Measurements from ENCODE around the gene PPP2R1B.
"Not testable (repeated sequence)": the region's sequence is repeated elsewhere in the genome, so short reads cannot be mapped to it uniquely, and the experiment has no call there.

The PPP2R1B gene

DNA sequence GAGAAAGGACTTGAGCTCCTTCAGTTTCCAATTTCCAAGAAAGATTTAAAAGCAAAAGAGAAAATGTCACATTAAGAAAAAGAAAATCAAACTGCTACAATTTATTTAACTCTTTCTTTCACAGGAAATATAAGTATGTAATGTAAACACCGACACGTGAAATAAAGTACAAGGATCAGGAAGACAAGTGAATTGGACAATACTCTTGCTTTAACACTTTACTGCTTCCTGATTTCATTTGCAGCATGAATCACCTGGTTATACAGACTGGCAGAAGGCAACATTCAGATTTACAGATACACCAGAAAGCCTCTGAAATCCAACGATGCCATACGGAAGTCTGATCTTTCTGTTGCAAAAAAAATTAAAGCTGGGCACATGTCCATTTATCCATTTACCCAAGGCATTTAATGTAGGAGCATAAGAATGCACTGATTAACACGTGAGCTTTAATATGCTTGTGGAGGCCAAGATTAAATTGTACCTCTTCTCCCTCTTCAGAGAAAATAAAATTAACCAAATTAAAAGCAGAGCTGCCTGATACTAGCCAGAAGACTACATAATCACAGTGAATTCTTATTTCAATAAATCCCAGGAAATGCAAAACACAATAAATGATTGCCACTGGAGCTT is 16.0 kb upstream of the PPP2R1B start:
- DNase-seq (ENCODE audit: low read depth), result no peak

DNA sequence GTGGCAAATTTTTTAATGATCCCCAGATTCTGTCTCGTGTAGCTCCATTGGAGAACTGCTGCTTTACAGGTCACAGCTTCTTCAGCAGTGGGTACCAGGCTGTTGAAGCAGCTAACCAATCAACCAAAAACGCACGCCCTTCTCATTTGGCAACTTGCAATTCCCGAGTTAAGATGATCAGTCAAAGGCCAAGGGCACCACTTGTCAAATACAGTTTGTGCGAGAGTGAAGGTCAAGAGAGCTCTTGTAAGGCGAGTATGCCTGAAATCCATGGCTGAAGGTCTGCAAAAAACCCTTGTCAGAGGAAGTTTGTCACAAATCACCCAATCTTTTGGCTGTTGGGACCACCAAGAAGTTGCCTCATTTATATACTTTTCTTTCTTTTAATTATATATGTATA is 12.9 kb upstream of the PPP2R1B start:
- DNase-seq (ENCODE audit: low read depth), result no peak

DNA sequence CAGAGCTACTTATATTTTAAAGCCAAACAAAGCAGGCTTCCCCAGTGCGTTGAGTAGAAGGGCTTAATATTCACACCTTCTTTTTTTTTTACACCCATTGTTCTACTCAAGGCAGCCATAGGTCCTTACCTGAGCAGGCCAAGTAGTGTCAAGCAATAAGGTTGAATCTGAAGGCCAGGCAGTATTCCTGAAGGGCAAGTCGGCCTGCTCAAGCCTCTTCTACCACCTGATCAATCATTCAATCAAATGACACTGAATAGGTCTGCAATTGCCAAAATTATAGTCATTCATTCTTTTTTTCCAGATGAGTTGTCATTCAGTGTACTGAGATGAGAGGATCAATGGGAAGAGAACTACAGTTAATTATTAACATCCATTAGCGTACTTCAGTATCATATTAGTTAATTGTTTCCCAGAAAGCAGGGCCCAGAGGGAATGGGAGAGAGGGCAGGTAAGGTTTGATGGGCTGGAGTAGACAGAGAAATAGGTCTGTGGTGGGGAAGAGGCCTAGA is 11.9 kb upstream of the PPP2R1B start:
- DNase-seq (ENCODE audit: low read depth), result no peak

DNA sequence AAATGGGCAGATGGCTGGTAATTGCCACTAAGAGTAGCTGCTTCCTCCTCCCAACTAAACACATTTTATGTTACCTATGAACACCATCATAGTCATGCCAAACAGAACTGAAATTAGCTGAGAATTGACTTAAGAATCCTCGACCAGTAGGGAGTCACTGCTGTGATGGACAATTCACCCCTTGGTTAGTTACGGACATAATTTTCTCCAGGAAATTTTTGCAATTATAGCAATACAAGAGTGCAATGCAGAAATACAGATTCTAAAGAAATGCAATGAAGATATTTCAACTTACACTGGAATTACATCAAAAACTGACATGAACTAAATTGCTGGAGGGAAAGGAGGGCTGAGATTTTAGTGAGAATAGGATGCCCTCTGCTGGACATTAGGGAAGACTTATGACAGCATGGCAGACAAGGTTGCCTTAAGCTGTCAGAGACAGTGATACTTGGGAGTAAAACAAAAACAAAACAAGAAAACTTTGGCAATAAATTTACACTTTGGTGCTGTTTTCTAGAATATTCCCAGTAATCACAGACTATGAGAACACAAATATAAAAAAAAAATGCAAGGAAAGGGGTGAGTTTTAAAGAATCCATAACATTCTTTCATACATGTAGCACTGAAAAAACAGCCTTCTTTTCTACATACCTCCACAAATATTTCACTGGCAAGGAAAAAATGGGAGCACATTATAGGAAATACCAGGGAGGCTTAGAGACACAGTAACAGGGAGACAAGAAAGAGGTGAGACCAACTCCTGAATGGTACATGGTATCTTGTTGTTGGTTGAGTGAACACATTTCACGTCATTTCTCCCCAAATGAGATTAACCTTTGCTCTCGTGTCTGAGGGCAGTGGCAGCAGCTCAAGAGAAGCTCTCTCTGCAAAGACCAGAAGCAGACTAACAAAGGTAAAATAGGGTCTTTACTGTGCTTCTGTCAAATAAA is 11.2 kb upstream of the PPP2R1B start:
- peak; percentile 4 for DNase-seq (ENCODE audit: low read depth)

DNA sequence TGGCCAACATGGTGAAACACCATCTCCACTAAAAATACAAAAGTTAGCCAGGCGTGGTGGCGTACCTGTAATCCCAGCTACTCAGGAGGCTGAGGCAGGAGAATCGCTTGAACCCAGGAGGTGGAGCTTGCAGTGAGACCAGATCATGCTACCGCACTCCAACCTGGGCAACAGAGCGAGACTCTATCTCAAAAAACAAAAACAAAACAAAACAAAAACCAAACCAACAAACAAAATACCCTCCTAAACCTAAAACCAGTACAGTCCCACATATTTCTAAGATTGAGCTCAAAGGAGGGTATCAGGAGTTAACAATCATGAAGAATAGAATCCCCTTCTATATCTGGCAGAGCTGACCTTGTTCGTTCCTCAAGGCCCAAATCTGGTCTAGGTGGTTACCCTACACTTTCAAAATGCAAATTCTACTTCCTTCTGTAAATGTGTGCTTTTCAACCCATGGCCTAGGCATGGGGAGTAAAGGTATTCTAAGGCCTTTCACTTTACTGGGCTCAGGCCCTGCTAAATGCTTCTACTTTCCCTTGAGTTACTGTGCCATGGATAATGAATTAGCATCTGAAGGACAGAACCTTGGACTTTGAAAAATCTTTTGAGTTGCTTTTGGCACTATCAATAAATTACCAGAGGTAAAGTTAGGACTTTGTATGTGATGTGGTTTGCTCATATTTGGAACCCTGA is 10.4 kb upstream of the PPP2R1B start:
- DNase-seq (ENCODE audit: low read depth), result no peak

DNA sequence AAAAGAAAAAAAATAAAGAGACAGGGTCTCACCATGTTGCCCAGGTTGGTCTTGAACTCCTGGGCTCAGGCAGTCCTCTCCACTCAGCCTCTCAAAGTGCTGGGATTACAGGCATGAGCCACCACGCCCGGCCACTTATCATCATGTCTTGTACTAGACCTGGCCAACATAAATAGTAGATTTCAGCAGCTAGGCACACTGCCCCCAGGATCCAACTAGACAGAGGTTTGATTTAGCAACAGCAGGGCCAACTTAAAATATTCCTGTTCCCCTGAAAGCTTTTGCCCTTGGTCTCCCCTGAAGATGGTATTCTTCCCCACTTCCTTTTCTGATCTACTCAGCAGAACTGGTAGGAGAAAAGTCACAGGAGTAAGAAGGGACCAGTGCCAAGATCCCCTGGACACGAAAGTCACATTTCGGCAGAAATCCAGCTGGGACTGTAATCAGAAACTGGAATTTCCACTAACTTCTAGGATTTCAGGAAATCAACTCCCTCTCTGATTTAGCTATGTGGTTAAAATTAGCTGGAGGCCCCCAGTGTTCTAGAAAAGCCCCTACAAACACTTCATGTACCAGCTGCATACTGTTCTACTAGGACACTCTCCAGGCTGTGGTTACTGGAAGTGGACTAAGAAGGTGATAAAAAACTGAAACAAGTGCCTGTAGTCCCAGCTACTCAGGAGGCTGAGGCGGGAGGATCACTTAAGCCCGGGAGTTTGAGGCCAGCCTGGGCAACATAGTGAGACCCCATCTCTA is 8.9 kb upstream of the PPP2R1B start:
- DNase-seq (ENCODE audit: low read depth), result no peak

DNA sequence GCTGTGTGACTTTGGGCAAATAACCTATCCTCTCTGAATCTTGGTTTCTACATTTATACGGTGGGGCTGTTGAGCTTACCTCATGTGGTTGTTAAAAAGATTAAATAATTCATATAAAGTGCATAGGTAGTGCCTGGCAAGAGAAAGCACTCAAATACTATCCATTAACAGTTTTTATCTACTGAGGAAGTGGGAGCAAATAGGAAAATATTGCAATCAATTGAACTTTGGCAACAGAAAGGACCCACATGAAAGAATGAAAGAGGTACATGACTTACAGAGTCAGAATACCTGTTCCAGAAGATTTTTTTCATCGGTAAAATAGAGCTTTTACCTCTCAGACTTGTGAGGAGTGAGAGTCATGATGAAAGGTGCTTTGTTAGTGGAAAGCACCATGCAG is 6.3 kb upstream of the PPP2R1B start:
- DNase-seq (ENCODE audit: low read depth), result no peak

DNA sequence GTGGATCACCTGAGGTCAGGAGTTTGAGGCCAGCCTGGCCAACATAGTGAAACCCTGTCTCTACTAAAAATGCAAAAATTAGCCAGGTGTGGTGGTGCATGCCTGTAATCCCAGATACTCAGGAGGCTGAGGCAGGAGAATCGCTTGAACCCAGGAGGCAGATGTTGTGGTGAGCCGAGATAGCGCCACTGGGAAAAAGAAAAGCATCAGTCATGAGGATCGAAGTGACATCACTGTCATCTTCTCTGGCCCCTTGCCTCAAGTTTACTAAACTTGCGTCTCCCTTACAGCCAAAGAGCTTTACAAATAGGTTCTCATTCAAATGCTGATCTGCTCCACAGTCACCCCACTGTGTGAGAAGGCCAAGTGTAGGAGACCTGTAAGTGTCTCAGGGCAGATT is 5.0 kb upstream of the PPP2R1B start:
- DNase-seq (ENCODE audit: low read depth), result not testable (repeated sequence)

DNA sequence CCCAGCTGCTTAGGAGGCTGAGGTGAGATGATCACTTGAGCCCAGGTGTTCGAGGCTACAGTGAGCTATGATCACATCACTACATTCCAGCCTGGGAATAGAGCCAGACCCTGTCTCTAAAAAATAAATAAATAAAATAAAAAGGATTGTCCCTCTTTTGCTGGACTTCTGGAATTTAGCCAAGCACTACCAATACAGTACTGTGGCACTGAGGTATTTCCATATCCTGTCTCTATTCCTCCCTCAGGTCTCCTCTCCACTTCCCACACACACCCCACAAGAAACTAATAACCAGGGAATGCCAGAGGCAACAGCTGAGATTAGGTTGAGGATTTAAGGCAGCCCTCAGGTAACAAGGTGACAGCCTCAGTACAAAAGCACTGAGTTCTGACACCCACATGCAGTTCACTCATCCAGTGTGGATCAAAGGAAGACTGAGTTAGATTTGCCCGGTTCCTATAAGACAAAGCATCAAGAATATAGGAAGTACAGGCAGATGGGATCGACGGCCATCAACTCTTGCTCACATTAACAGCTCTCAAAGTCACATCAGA is 4.5 kb upstream of the PPP2R1B start:
- no peak for DNase-seq (ENCODE audit: low read depth)

DNA sequence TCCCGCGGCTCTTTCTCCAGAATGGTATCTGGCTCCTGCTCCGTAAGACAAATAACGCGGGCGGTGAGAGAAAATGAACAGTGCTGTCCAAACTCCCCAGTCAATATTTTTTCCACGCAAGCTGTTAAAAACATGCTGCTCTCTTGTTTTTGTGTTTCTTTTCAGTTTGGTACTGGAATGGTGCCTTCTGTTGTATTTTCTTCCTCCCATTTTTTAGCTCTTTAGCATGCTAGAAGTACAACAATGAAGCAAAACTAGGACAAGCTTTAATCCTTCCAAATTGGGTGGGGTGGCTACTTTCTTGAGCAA is 599 bp upstream of the PPP2R1B start:
- DNase-seq (ENCODE audit: low read depth), result no peak

DNA sequence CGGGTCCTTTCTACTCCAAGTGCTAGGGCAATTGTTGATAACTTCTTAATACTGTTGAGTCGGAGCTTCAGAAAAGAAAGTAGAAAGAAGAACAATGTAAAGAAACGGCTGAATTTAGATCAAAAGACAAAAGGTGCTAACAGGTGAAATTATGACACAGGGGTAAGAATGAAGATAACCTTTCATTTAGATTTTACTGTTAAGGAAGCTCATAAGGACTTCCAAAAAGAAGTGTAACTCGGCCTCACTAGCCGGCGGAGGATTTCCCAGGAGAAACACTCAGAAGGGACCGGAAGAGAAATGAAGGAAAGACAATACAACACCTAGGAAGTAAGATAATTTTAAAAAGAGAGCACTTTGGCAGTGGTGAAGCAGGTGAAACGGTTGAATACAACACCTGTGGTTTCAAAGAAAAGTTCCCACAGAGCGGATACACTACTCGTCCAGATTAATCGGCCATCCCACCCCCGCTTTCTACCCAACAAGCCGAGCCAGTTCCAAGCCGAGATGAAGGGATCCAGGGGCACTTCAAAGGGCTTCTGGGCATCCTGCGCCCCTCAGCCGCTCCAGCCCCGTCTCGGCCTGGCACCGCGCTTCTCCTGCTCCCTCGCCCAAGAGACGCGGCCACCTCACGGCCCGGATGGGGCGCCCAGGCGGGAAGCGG is 737 bp downstream of the PPP2R1B start:
- DNase-seq (ENCODE audit: low read depth), result no peak

DNA sequence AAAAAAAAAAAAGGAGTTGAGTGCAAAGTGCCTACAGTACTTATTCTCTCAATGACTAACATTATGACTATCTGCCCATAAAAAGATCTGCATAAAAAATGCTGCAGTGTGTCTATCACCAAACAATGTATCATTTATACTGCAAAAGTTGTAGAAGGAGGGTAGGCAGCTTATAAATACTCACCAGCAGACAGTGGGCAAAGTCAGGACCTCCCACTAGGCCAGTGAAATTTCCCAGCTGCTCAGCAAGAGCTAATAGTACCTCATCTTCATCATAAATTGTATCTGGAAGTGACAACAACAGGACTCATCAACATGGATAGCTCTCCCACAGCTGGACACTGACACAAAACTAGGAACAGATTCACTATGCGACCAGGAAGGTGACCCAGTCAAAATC is 1.6 kb downstream of the PPP2R1B start:
- DNase-seq (ENCODE audit: low read depth), result no peak

DNA sequence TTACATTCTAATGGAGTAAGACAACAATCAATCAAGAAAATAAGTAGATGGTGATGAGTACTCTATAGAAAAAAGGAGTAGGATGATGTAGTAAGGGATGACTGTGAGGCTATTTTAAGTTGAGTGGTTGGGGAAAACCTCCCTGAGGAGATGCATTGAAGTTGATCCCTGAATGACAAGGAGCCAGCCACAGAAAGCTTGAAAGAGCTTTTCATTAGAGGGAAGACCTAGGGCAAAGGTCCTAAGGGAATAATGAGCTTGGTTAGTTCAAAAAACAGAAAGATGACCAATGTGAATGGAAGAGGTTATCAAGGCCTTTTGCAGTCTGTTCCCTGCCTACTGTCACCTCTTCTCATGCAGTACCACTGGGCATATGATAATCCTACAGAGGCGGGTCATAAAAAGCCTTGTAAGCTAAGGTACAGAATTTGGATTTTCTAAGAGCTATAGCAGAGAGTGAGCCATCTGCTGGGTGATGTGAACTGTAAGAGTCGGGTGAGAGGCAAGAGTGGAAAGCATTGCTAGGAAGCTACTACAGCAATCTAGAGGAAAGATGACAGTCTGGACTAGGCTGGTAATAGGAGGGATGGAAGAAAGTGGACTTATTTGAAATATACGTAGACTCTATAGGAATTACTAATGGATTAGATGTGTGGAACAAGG is 3.1 kb downstream of the PPP2R1B start:
- no peak for DNase-seq (ENCODE audit: low read depth)

DNA sequence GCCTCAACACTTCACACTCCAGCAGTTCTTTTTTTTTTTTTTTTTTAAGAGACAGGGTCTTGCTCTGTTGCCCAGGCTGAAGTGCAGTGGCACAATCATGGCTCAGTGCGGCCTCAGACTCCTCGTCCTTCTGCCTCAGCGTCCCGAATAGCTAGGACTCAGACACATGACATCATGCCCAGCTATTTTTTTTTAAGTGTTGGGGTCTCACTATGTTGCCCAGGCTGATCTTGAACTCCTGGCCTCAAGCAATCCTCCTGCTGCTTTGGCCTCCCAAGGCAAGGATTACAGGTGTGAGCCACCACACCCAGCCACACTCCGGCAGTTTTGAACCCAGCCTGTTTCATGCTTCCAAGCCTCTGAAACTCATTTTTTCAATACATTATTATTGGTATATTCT is 3.7 kb downstream of the PPP2R1B start:
- no peak for DNase-seq (ENCODE audit: low read depth)

DNA sequence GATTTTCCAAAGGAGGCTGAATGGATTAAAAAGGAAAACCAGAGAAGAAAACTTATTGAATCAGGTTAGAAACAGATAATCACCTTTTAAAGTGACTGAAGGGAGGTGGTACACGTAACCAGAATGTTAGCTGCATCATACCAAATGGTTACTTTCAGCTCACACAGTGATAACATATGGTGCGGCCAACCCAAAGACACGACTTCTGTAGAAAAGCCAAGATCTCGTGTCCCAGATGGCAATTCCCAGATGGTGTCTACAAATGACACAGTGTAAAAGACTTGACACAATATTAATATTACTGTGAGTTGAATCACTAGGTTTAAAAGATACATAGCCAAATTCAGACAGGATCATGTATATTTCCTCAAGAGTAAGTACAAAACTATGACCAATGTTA is 5.2 kb downstream of the PPP2R1B start:
- no peak for DNase-seq (ENCODE audit: low read depth)

DNA sequence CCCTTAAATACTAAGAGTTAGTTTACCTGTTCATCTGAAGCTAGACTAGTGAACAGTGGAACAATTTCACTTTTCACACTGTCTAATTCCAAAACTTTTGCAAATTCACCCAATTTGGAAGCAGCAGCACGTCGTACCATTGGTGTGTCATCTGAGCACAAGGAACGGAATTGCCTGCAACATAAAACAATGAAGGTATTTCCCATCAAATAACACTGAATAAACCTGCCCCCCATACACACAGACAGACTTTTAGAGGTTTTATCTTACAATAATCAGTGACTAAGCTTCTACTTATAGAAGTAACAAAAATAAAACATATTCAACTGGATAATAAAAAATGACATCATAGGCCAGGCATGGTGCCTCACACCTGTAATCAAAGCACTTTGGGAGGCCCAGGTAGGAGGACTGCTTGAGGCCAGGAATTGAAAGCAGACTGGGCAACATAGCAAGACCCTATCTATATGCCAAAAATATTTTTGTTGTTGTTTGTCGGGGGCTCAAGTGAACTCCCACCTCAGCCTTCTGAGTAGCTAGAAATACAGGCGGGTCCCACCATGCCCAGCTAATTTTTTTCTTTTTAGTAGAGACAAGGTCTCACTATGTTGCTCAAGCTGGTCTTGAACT is 6.3 kb downstream of the PPP2R1B start:
- DNase-seq (ENCODE audit: low read depth), result no peak

DNA sequence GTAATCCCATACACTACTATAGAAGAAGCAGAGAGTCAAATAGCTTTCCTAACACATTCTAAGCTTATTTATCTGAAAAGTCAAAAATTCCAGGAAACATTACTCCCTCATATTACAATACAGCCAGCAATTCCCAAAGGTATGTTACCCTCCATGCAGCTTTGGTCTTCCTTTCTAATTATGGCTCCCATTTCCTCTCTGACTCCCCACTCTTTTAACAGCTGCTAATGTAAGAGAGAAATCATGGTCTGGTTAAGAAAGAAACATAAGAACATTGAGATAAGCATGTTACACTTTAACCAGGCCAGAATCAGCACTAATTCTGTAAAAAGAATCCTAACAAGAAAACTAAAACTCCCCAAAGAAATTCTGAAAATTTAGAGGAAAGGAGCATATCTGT is 6.8 kb downstream of the PPP2R1B start:
- DNase-seq (ENCODE audit: low read depth), result no peak

DNA sequence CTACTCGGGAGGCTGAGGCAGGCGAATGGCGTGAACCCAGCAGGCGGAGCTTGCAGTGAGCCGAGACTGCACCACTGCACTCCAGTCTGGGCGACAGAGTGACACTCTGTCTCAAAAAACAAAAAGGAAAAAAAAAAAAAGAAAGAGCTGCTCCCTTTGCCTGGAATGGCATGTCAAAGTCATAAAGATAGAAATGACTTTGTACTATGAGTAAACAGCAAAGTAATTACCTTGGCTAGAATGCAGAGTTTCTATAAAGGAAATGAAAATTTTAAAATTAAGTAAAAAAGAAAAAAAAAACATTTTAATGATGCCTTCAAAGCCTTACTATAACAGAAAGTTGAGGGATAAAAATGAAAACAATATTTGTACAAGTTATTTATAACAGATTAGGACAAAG is 10.1 kb downstream of the PPP2R1B start:
- no peak for DNase-seq (ENCODE audit: low read depth)

DNA sequence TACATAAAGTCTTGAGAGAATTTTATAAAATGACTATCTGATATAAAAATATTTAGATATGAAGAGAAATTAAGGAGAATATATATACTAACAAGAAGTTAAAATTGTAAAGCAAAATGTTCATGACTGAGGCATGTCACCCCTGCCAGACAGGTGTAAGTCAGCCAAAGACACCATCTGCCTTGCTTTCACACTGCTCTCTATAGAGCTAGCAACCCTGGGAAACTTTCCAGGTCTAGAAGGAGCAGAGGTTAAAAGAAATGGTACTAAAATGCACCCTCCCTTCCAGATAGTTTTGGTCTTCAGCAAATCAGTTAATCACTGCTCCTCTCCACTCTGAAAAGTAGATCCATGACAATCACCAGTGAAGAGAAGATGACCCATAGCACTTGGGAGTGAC is 16.5 kb downstream of the PPP2R1B start:
- no peak for DNase-seq (ENCODE audit: low read depth)

DNA sequence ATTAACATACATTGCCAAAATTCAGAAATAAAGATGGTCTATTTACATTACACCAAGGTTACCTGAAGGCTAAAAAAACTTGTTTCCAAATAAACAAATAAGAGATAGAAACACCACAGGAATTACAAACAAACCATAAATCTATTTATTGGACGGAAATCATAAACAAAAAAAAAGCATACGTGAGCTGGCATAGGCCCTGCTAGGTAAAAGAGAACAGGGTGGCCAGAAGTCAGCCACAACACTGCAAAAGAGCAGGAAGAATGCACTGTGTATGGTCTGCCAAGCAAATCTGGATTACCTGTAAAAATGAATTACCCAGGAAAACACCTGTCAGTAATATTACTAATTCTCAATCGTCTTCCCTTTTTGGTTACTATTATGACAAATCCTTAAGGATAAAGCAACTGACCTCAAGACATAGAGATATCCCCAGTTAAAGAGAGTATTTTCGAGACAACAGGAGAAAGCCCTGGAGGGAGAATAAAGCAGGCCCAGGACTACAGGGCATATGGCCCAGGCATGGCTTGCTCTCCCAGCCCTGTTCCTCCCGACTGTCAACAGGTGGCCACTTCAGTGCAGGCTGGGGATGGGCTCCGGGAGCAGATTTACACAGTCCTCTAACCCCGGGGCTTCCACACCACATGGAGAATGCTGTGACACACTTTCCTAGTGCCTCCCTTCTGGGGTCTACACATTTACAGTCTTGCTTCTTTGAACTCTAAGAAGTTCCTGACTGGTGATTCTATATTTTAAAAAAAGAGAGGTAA is 18.0 kb downstream of the PPP2R1B start:
- no peak for DNase-seq (ENCODE audit: low read depth)

Measured in activated gamma-delta T cell treated with anti-CD3 and anti-CD28 coated beads, Interleukin-2, amount 50 U/mL, for 16 hours (primary cell).